ENCODE results near the gene TM9SF4.

DNA sequence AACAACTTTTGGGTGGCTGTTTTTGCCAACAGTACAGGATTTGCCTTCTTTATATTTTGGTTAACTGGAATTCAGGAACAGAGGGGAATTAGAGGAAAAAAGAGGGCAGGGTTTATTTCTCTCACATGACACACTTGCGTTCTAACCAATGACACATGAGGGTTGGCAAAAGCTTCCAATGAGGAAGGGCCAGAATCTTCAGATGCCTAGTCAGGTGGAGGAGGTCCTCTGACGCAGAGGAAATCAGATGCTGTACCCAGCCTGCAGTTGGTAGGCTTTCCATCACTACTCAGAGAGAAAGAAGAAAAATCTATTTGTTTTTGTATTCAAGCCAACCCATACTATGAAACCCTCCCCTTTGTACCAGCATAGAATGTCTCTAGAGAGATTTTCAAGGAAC, 20.8 kb downstream of the TM9SF4 start:
- TF ChIP-seq POLR2A (IDR thresholded peaks at IDR 0.05; ENCODE audit: low read depth, low read length) (no peak), TAF1 (IDR thresholded peaks at IDR 0.05; ENCODE audit: low read depth, low read length) (no peak), POLR2AphosphoS5 (IDR thresholded peaks at IDR 0.05; ENCODE audit: low read depth, low read length) (no peak), PAX5 (IDR thresholded peaks at IDR 0.05; ENCODE audit: insufficient read depth, low read length, severe bottlenecking) (no peak), SPI1 (IDR thresholded peaks at IDR 0.05; ENCODE audit: low read depth, low read length) (no peak), POU2F2 (IDR thresholded peaks at IDR 0.05; ENCODE audit: low read depth, low read length) (no peak)

Data from GM12891 (cell line).